HCT116 (cell line): ENCODE measurements around the gene SDCBP2. TPM values are rescaled to one million over a fixed set of nuclear protein-coding genes. Genes with fewer than 3 reads are reported as not detected.

Experiments used
- ATAC-seq: fragments of 200-7000 bp; cut with Tn5 transposase; 2 replicates; pipeline ENCODE4 v1.9.1; 2020; ENCODE audit warnings: mild to moderate bottlenecking, moderate library complexity
- BruUV-seq: library from RNA; stranded (reverse); fragments of 400-500 nt; replicated peaks from 2 replicates; lab custom pipeline; 2021; lab: Mats Ljungman, UMichigan
- CTCF ChIA-PET: fragments of 300-600 bp; sonication (Branson Sonifier 250); formaldehyde crosslinking; loops from one replicate; lab custom pipeline; 2021; ENCODE audit warnings: antibody characterized with exemption; lab: Charles Lee
- POLR2A ChIA-PET: fragments of 300-600, 350-600 bp; sonication (Branson Sonifier 250); formaldehyde crosslinking; loops from one replicate; lab custom pipeline; 2021; ENCODE audit warnings: antibody characterized with exemption; lab: Charles Lee
- RAD21 ChIA-PET, 2 experiments: fragments of 300-600 bp; sonication (Branson Sonifier 250); formaldehyde crosslinking; loops; one replicate each; lab custom pipeline; 2023; ENCODE audit warnings: low total read pairs in 2 of 2; ENCODE audit not compliant: uncharacterized antibody in 2 of 2, unreplicated experiment in 2 of 2, low non-redundant PET in 1 of 2; lab: Charles Lee
- DNase-seq: peaks from one replicate; pipeline ENCODE4 v3.0.0-alpha.2; 2010; ENCODE audit warnings: low read depth, low spot score
- H2AFZ ChIP-seq: fragments of 200-600 bp; shearing (Covaris generic), sonication (generic); 2 replicates; pipeline ENCODE4 v1.6.1; 2017; ENCODE audit warnings: low read depth, mixed run types, mixed read lengths, antibody characterized with exemption, low read length; ENCODE audit not compliant: poor library complexity, severe bottlenecking
- H3K27ac ChIP-seq: 2 replicates; pipeline ENCODE4 v1.5.1; 2012; ENCODE audit warnings: low read depth, low read length
- H3K27me3 ChIP-seq: fragments of 200-600 bp; sonication (generic); 2 replicates; pipeline ENCODE4 v1.6.1; 2016; ENCODE audit warnings: mixed run types, low read length, mixed read lengths; ENCODE audit not compliant: insufficient read depth
- H3K36me3 ChIP-seq, 2 experiments: fragments of 200-500 bp in 1 of 2; fragments of 200-600 bp in 1 of 2; sonication (Bioruptor generic) in 1 of 2; sonication (generic) in 1 of 2; 2 replicates each; pipeline versions ENCODE4 v1.5.1 to v1.6.1; 2014 to 2016; ENCODE audit warnings: low read length in 2 of 2, inconsistent platforms in 1 of 2, mixed read lengths in 1 of 2, mixed run types in 1 of 2; ENCODE audit not compliant: insufficient read depth in 2 of 2, control insufficient read depth in 1 of 2
- H3K4me1 ChIP-seq, 2 experiments: fragments of 200-600 bp in 1 of 2; sonication (generic) in 1 of 2; 2 replicates each; pipeline versions ENCODE4 v1.5.1 to v1.6.1; 2012 to 2017; ENCODE audit warnings: low read length in 2 of 2, inconsistent platforms in 1 of 2, mild to moderate bottlenecking in 1 of 2, mixed read lengths in 1 of 2, mixed run types in 1 of 2, moderate library complexity in 1 of 2; ENCODE audit not compliant: insufficient read depth in 2 of 2, control insufficient read depth in 1 of 2
- H3K4me2 ChIP-seq: fragments of 200-600 bp; sonication (generic); 2 replicates; pipeline ENCODE4 v1.6.1; 2017; ENCODE audit warnings: mixed run types, low read length, mixed read lengths
- H3K4me3 ChIP-seq, 2 experiments: fragments of 200-600 bp in 1 of 2; sonication (generic) in 1 of 2; replicated peaks in 1 of 2; 2 replicates each; pipeline ENCODE4 v1.5.1; 2011 to 2016; ENCODE audit warnings: low read length in 2 of 2, control low read depth in 1 of 2, low read depth in 1 of 2, mild to moderate bottlenecking in 1 of 2, mixed read lengths in 1 of 2, mixed run types in 1 of 2
- H3K79me2 ChIP-seq: fragments of 200-600 bp; sonication (generic); 2 replicates; pipeline ENCODE4 v1.6.1; 2017; ENCODE audit warnings: mild to moderate bottlenecking, mixed run types, low read length, moderate library complexity, mixed read lengths; ENCODE audit not compliant: insufficient read depth
- H3K9ac ChIP-seq: fragments of 200-600 bp; sonication (generic); 2 replicates; pipeline ENCODE4 v1.6.1; 2016; ENCODE audit warnings: low read length, mixed read lengths
- H3K9me2 ChIP-seq: fragments of 200-600 bp; sonication (generic), shearing (Covaris generic); 2 replicates; pipeline ENCODE4 v1.6.1; 2017; ENCODE audit warnings: mixed run types, mild to moderate bottlenecking, moderate library complexity; ENCODE audit not compliant: insufficient read depth
- H3K9me3 ChIP-seq, 2 experiments: fragments of 200-500 bp in 1 of 2; fragments of 200-600 bp in 1 of 2; sonication (Bioruptor generic) in 1 of 2; sonication (generic) in 1 of 2; 2 replicates each; pipeline ENCODE4 v1.6.1; 2014 to 2017; ENCODE audit warnings: low read length in 2 of 2, mixed read lengths in 2 of 2, inconsistent platforms in 1 of 2, low read depth in 1 of 2, mild to moderate bottlenecking in 1 of 2, mixed run types in 1 of 2, moderate library complexity in 1 of 2; ENCODE audit not compliant: control insufficient read depth in 1 of 2, insufficient read depth in 1 of 2
- H4K20me1 ChIP-seq: fragments of 200-600 bp; sonication (generic), shearing (Covaris generic); 2 replicates; pipeline ENCODE4 v1.6.1; 2017; ENCODE audit warnings: mixed run types, mild to moderate bottlenecking, moderate library complexity; ENCODE audit not compliant: insufficient read depth
- CBX3 ChIP-seq: IDR thresholded peaks from 2 replicates; pipeline ENCODE4 v1.6.1; 2012; ENCODE audit warnings: low read depth
- ELF1 ChIP-seq: IDR thresholded peaks from 2 replicates; pipeline ENCODE4 v1.6.1; 2012; ENCODE audit warnings: low read depth, borderline replicate concordance
- EZH2phosphoT487 ChIP-seq: fragments of 200-600 bp; IDR thresholded peaks from 2 replicates; pipeline ENCODE4 v1.6.1; 2018; ENCODE audit warnings: antibody characterized with exemption, borderline replicate concordance
- FOSL1 ChIP-seq: IDR thresholded peaks from 2 replicates; pipeline ENCODE4 v1.6.1; 2012; ENCODE audit warnings: low read depth
- JUND ChIP-seq: IDR thresholded peaks from 2 replicates; pipeline ENCODE4 v1.6.1; 2012
- POLR2AphosphoS5 ChIP-seq: IDR thresholded peaks from 2 replicates; pipeline ENCODE4 v1.6.1; 2011; ENCODE audit warnings: mild to moderate bottlenecking, low read depth, low read length, moderate library complexity
- TCF7L2 ChIP-seq: IDR thresholded peaks from 2 replicates; pipeline ENCODE4 v1.7.0; 2011; ENCODE audit warnings: borderline replicate concordance, inconsistent platforms; ENCODE audit not compliant: insufficient read depth, insufficient read length; ENCODE audit errors: extremely low read depth
- YY1 ChIP-seq: IDR thresholded peaks from 2 replicates; pipeline ENCODE4 v1.6.1; 2011; ENCODE audit warnings: low read length, low read depth, moderate library complexity, mild to moderate bottlenecking; ENCODE audit not compliant: insufficient replicate concordance; ENCODE audit errors: extremely low read depth
- ZBTB33 ChIP-seq: IDR thresholded peaks from 2 replicates; pipeline ENCODE4 v1.6.1; 2011; ENCODE audit warnings: mild to moderate bottlenecking, low read length, moderate library complexity; ENCODE audit not compliant: insufficient replicate concordance; ENCODE audit errors: extremely low read depth
- intact Hi-C: fragments of 100-400 bp; cut with micrococcal nuclease; formaldehyde crosslinking; loops from 2 replicates; pipeline ENCODE4 v1.10.0; 2022
- total RNA-seq: library from RNA; stranded (reverse); gene quantifications from one replicate; pipeline ENCODE4 v1.2.1, GENCODE V29; 2021; ENCODE audit not compliant: unreplicated experiment

Gene SDCBP2
- total RNA-seq, 1 experiment from 2014 or later: 3.4 TPM

GRCh38 chr20:1272368-1273100, 56.4 kb downstream of the SDCBP2 start:
- BruUV-seq: no TSS peak

More at GRCh38 chr20:1272368-1273100, 56.4 kb downstream of the SDCBP2 start:
- CTCF ChIA-PET: no interaction called here
- Histone ChIP-seq H4K20me1 (no peaks in the 10 kb centered on the region), H3K36me3 (no peaks in the 10 kb centered on the region), H3K4me3 (no peak overlapping the region), H2AFZ (no peak overlapping the region), H3K27me3 (no peaks in the 10 kb centered on the region), H3K9me3 (no peaks in the 10 kb centered on the region), H3K4me2 (no peak overlapping the region), H3K9me2 (no peaks in the 10 kb centered on the region), H3K4me1 (no peaks in the 10 kb centered on the region), H3K79me2 (no peaks in the 10 kb centered on the region), H3K9ac (no peak overlapping the region), H3K27ac (no peak overlapping the region)
- TF ChIP-seq ZBTB33 (no peak), EZH2phosphoT487 (no peak), FOSL1 (no peak), YY1 (no peak), ELF1 (no peak), POLR2AphosphoS5 (no peak), TCF7L2 (no peak), CBX3 (no peak), JUND (no peak)
- DNase-seq (no peak), ATAC-seq (no peak)
- POLR2A ChIA-PET: no interaction called here
- intact Hi-C loops: no loop called here
- RAD21 ChIA-PET: no interaction called here
